ENCODE data around the gene PTGES3.
A peak's percentile ranks its signal among the peaks of the same experiment; 100 is the strongest.

The PTGES3 gene

DNA sequence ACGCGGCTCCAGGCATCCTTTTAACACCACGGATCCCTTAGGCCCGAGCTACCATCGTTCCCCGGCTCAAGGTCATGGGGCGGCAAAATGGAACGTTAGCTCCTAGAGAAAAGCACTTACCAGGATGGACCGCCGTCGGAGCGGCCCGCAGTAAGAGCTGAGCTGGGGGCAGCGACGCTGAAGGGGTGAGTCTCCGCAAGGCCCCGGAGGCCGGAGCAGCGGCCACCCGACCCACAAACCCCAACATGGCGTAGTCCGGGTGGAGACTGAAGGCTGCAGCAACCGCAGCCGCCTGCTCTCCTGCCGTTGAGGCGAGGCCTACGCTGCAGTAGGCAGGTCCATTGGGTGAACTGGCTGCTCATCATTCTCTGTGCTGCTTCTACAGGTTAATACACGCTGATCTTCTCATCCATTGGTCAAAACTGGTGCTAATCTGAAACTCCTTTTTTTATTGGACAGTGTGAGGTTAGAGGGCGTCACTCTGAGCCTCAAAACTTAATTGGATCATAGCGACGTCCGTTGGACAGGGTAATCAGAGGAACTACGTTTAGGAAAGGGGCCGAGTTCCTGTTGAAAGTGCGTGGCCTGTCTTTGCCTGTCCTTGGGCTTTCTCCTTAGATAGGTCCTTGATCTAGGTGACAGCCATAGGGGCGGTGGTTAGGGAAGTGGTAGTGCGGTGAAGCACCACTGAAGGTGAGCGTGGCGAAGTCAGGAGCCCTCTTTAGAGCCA, 42.2 kb downstream of the PTGES3 start, which contains the start of gene ATP5F1B:
ATP5F1B (minus strand) TSS at position 268 of the 730 bp plus-strand sequence; CDS start at position 247, 21 bp downstream.
- peak; percentile 78 for DNase-seq

DNA sequence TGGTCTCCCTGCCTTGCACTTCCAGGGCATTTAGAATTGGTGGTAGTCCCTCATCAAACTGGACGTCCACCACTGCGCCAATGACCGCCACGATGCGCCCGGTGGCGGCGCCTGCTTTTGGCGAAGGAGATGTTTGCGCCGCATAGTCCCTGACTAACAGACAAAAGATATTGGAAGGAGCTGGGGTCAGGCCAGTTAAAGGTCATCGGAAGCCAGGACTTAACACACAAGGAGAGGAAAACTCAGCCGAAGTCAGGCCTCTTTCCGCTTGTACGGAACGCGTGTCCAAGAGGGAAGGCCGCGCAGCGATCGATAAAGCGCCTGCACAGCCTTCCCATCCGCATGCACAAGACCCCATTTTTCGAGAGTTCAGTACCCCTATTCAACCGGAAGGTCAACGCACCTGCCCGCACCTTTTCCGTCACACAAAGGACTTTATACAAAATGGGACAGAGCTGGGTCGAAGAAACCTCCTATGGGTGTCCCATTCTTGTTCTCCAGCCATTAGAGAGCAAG, 42.8 kb downstream of the PTGES3 start:
- no peak for DNase-seq

DNA sequence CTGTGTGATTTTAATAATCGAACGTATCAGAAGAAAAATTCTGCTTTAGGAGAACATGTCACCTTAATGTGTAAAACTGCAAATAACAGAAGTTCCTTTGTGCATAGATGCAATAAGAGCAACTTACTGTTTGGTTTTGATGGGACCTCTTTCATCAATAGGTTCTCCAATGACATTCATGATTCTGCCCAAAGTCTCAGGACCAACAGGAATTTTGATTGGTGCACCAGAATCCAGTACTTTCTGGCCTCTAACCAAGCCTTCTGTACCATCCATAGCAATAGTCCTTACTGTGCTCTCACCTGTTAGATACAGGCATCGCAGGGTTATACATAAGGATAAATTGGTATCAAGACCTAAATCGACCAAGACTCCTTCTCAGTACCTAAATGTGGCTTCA, 43.4 kb downstream of the PTGES3 start:
- DNase-seq, result no peak

DNA sequence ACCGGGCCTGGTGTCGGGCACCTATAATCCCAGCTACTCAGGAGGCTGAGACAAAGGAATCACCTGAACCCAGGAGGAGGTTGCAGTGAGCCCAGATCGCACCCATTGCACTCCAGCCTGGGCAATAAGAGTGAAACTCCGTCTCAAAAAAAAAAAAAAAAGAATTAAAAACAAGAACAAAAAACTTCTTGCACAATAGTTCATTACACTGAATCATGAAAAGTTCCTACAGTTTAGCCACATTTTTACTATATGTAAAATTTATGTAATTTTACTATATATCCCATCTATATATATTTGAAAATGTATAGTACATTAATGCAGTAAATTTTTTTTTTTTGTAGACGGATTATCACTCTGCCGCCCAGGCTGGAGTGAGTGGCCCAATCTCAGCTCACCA, 46.9 kb downstream of the PTGES3 start:
- no peak for DNase-seq

DNA sequence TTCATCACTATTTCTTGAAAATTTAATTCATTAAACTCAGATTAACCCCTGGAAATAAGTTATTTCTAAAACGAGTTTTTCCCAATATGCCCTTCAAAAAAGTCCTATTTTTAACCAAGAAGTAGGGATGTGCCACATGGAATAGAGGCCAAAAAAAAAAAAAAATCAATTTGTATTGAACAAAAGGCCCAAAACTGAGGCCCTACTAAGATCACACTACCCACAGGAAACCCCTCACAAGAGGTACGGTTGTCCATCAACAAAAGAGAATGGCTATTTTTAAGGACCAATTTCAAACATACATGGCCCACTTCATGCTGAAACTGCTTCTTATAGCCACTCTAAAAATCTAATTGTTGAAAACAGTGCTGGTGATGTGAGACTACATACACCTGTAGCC, 50.5 kb downstream of the PTGES3 start:
- no peak for DNase-seq

DNA sequence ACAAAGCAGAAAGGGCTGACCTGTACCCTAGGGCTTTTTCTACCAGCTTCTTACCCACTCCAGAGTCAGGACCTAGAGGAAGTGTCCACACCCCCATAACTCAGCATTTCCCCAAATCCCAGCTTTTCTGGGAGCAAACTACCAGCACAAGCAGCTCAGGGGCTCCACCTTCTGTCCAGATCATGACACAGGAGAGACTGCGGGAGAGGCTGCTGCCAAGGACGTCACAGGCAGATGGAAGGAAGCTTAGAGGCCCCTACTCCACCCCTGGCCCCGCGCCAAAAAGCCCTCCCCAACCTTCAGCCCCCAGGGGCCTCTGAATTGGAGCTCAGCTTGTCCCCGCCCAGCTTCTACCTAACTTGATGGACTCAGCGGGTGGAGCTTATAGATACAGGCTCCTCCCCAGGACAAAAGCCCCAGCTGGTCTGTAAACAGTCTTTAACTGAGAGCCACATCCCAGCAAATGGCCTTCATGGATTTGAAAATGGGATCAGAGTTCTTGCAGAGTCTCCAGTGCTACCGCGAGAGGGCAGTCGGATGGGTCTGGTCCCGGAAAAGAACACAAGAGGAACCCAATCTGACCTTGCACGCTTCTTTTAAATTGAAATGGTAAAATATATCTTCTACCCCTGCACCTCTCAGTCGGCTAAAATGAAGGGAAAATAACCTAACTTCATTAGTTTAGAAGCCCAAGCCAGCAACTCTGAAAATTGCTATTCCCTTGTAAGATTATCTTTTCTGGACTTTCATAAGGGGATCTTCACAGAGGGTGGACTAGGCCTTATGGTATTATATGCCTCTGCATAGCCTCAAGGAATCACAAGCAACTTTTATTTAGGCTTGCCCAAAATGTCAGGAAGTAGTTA, 51.2 kb downstream of the PTGES3 start:
- peak; percentile 83 for DNase-seq

DNA sequence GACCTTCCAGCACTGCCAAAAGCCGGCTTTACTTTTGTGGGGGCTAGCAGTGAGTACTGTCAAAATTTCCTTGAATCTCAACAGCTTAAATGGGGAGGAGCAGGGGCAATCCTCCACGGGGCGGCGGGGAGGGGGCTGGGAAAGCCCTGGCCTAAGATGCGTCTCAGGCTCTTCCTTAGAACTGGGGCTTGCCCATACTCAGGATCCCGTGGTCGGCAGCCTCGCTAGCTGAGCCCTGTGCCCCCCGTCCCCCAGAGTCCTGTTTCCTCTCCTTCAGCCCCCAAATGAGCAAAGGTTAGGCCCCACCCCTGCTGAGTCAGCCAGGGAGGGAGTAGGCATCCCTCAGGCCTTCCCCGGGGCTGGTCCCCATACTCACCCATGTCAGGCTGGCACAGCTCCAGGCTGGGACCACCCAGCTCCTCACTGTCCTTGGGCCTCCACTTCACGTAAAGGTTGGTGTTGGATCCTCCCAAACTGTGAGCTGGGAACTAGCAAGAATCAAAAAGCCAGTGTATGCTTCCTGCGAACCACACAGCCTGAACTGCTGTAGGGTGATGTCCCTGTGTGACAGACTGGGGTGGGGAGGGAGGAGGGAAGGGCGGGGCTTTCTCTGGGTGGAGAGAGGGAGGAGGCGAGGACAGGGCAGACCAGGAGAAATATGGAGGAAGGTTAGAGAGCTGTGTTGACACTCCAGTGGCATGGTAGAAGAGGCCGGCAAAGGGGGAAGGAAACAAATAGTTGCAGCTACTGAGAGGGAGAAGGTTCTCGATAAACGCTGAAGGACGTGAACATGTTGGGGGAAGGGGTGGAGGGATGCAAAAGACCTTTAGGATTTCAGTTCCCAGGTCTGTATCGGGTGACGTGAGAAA, 52.0 kb downstream of the PTGES3 start:
- DNase-seq, result peak; percentile 64

DNA sequence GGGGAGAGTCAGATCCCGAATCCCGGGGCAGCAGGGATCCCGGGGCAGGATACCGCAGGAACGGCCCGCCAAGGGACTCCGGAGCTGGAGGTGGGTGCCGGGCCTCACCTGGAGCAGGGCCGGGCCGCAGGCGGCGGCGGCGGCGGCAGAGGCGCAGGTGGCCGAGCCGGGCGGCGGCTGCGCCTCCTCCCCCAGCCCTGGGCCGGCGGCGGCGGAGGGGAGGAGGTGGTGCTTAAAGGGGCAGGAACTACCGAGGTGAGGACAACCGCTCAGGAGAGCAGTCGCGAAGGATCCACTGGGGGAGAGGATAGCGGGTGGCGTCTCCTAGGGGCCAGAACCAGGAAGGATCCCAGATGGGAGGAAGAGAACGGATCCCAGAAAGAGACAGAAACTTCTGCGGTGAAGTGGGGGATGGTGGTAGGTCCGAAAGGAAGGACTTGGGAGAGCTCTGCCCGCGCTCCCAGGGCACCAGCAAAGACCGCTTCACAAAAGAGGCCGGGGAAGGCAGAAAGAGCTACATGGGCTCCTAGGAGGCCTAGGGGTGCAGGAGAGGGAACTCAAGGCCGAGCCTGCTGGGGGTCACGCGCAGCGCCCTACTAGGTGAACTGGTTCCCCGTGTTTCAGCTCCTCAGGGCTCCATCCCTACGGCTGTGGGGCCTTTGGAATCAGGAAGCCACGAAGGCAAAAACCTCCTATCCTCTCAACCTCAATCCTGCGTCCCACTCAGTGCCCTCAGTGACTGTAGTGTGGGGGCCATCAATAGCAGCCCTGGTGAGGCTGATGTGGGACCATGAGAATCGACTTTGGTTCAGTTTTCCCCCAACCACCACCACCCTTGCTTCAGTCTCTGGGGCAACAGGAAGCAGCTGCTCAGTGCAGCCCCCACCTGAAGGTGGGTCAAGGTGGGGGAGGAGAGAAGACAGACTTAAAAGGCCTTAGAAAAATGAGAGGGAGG, 53.0 kb downstream of the PTGES3 start:
- peak; percentile 41 for DNase-seq

DNA sequence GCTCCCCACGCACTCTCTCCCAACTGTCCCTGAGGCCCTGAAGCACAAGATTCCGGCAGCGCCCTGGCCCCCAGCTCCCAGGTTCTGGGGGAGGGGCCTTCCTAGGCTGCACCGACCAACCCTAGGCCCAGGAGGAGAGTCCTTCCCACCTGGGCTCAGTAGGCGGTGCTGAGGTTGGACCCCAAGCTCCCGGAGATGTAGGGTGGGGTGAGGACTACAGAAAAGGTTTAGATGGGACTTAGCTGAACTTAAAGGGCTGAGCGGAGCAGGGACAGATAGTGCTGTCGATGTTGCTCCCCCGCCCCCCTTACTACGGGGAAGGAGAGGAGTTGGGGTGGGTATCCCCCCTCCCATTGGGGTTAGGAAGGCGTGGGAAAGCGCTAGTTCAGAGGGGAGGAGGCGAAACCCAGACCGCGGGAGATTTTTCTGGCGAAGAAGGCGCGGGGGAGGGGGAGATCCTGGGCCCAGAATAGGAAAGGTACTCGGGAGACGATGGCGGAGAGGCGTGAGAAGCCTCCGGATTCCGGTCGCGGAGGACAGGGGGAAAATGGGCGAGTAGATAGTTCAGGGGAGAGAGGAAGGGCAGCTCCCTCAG, 53.7 kb downstream of the PTGES3 start:
- DNase-seq, result no peak

DNA sequence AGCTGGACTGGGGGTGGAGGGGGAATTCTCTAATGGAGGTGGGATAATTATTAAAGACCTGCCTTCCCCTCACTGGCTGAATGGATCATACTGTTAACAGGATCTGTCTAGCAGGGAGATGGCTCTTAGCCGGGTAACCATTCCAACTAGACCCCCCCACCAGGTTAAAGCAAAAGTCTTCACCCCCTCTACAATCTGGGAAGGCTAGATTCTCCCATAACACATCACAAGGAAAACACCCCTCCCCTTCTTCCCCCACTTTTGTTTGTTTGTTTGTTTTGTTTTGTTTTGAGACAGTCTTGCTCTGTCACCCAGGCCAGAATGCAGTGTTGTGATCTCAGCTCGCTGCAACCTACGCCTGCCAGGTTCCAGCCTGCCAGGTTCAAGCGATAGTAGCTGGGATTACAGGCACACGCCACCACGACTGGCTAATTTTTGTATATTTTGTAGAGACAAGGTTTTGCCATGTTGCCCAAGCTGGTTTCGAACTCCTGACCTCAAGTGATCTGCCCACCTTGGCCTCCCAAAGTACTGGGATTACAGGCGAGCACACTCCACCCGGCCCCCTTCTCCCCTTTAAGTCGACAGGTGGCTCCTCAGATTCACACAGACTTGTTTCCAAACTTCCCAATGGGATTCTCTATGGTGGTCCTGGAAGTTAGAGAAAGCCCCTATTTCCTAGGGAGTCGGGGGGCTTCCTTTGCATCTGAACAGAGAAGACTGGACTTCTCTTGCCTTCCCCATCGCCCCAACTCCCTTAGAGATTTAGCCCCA, 54.4 kb downstream of the PTGES3 start:
- no peak for DNase-seq

DNA sequence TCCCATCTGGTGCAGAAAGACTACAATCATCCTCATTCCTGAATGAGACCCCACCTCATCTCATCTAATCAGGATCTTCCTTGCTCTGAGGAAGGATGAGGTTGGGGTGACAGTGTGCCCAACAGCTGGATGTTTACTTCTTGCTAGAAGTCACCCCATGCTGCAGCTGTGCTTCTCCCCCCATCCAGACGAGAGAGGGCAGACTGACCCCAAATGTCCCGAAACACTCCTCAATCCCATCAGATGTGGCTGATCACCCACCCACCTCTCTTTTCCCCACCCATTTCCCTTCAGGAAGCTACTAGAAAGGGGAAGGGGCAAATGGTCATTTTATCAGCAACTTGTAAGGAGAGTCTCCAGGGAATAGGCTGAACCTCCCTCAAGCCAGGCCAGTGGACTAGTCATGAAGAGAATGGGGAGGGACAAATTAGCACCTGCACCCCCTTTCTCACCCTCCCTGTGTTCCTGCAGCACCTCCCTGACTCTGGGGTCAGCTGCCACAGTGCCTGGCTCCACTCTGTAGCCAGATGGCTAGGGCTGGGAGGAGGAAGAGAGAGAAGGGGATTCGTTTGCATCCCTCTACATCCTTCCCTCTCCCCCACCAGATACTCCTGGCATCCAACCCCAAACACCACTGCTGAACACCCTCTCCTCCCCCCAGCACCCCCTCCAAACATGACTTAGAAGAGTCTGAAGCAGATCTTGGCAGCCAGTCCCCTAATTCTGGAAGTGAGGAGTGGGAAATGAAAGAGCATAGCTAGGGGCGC, 55.2 kb downstream of the PTGES3 start:
- no peak for DNase-seq

DNA sequence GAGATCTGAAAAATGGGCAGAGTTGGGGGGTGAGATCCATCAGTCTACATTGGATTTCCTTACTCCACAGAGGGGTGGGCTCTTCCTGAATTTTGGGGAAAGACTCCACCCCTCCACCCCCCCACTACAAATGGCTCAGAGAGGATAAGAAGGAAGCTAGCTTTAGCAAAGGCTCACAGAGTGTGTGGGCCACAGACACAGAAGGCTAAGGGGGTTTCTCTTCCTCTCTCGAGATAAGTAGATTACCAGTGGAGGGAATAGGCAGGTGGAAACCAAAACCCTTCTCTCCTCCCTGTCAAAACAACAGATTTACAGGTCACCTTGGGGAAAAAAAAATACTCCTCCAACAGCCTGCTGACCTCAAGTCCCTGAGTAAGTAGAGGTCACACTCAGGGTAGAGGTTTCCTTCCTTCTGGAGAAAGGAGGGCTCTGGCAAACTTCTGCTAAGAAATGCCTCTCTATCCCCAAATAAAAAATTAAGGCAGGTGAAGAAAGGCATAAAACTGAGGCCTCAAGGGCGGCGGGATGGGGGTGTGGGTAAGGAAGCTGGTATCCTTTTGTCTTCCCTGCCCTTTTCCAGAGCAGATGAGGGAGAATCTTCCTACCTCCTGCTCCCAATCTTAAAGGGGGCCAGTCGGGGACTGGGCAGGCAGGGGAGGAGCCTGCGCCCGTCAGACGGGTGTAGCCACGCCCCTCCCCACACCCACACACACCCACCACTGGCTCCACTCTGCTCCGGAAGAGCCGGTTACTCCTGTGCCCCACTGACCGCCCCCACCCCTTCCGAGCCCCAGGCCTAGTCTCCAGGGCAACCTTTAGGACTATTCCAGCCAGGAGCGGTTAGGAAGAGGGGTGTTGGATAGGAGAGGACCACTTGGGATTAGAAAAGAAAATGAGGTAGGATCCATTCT, 56.0 kb downstream of the PTGES3 start:
- DNase-seq, result no peak

DNA sequence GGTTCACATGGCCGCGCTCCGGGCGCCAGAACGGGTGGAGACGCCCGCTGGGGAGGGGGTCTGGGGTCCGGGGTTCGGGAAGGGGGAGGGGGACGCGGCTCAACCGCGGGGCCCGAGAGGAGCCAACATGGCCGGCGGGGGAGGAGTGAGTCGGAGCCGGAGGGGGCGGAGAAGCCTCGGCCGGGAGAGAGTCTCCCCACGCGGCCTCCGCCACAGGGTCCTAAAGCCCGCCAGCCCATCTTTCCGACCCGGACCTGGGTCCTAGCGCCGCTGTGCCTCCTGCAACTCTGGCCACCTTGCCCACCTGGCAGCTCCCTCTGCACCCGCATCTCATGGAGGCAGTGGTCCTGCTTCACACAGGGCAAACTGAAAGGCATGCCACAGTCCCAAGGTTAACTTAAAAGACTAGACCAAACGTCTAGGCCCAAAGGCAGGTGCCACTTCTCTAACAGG, 57.9 kb downstream of the PTGES3 start, which contains the start of gene BAZ2A:
BAZ2A (minus strand) TSS at position 147 of the 453 bp plus-strand sequence. CDS start 12,796 bp downstream, outside the sequence.
- DNase-seq, result peak; percentile 75

DNA sequence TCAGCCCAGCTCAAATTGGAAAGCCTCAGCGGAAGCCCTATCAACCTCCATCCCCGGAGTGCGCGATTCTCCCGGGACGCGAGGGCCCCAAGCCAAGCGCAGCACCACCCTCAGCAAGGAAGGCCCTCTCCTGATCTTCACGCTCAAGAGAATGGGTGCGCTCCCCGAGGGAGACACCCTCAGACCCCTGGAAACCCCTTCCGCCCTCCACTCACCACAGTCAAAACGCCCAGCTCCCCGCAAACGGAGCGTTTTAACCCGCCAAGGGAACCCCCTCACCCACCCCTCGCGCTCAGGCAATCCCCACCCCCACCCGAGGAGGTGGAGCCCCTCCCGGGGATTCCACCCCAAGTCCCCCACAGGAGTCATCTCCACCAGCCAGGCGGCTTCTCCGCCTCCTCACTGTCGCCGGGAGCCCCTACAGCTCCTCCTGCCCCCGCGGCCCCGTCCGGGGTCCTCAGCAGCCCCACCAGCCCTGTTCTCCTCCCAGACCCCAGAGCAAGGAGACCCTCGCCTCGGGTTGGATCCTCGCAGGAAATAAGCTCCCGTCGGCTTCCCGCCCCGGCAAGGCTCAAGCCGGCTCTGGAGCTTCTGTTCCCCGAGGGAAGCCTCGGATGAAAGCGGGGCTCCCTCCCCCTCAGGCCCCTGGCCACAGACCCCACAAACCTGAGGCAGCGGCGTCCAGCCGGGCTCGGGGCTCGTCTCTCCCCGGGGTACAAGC, 58.5 kb downstream of the PTGES3 start:
- DNase-seq, result no peak

DNA sequence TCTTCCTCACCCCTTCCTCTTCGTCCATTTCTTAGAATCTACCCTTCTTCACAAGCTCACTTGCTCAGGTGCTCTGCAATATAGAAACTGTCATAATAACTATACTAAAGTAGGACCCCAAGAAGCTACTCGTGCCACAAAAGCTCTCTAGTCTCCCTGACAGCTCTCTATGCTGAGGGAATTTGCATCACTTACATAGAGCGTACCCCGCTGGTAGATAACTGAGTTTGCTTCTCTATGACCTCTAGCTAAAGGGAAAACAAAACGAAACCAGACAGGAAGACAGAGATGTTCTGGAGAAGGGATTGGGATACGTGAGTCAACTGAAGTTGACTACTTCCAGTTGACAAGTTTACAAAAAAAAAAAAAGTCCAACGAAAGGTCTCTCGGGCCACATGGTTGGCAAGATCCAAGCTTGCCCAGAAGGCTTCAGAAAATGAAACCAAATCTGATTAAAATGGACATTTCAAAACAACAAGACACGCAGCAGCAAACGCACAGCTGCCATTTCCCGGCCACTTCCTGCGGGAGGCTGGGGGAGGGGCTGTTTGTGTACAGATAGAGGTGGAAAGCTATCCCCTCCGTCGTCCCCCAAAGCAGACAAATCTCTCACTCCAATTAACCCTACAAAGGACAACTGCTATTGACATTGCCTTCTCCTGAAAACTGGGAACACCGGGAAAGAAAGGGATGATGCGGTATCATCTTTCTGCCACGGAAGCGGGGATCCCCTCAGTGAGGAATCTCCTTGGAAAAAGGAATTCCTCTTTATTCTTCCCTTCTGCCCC, 59.2 kb downstream of the PTGES3 start:
- peak; percentile 44 for DNase-seq

DNA sequence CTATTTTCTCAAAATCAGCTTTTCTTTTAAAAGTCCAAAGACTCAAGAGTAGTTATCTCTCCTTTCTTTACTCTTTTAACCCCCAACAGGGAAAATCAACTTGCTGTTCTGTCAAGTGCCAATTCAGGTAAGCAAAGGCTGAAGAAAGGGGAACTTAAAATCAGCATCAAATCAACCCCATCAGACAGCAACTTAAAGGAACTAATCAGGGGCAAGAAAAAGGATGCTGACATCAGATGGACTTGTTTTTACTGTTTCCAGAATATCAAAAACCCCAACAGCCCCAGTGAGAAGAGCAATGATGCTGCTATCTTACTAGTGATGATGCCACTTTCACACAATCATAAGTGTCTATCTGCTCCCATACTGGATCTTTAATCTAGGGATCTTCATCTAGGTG, 61.4 kb downstream of the PTGES3 start:
- DNase-seq, result no peak

DNA sequence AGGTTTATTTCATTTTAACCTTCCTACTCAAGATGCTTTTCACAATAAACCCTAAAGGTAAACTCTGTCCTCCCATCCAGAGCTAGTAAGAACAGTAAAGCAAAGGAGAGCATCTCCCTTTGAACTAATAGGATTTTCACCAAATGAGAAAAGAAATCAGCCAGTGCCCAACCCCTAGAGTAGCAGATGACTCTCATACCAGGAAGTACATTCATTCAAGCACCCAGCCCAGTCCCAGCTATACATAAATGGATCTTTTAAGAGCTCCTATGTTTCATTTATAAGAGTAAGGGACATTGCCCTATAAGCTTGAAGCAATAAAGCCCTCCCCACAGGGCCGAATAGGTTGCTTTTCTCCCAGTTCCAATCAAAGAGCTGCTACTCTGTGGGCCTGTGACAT, 65.5 kb downstream of the PTGES3 start:
- no peak for DNase-seq

Data from activated CD4-positive, alpha-beta T cell treated with anti-CD3 and anti-CD28 coated beads for 1 hour (primary cell).